ENCODE results near the gene DLG5. TPM values are rescaled to one million over a fixed set of nuclear protein-coding genes. Genes with fewer than 3 reads are reported as not detected.

Gene DLG5
- total RNA-seq, 1 donor from 2014 or later = 5.4 TPM

- H3K27ac Mint-ChIP-seq = no peak overlapping the region
- peaks cover under 1% of the 10 kb centered on the region for H3K36me3 Mint-ChIP-seq (ENCODE audit: low read depth)
- DNase-seq = no peak
Observed at GRCh38 chr10:77963901-77964300, 37.3 kb upstream of the DLG5 start.

GRCh38 chr10:77962350-77963146 lies 36.0 kb upstream of the DLG5 start:
- H3K9me3 Mint-ChIP-seq = peaks cover 5% of the 10 kb centered on the region
- H3K4me1 Mint-ChIP-seq = no peaks in the 10 kb centered on the region
- no peak overlapping the region for H3K27ac Mint-ChIP-seq
- DNase-seq = no peak
- intact Hi-C loops (cut with micrococcal nuclease) = no loop called here
- H3K4me3 Mint-ChIP-seq = no peak overlapping the region
- H3K27me3 Mint-ChIP-seq = no peaks in the 10 kb centered on the region
- H3K36me3 Mint-ChIP-seq (ENCODE audit: low read depth) = no peaks in the 10 kb centered on the region

More at GRCh38 chr10:77963901-77964300, 37.3 kb upstream of the DLG5 start:
- intact Hi-C loops (cut with micrococcal nuclease) = no loop called here
- H3K27me3 Mint-ChIP-seq = no peaks in the 10 kb centered on the region
- no peaks in the 10 kb centered on the region for H3K4me1 Mint-ChIP-seq
- H3K4me3 Mint-ChIP-seq = no peak overlapping the region
- H3K9me3 Mint-ChIP-seq = peaks cover 5% of the 10 kb centered on the region

GRCh38 chr10:77961668-77962067 lies 35.1 kb upstream of the DLG5 start:
- Mint-ChIP-seq H3K36me3 (ENCODE audit: low read depth) (no peaks in the 10 kb centered on the region), H3K4me1 (no peaks in the 10 kb centered on the region), H3K9me3 (peaks cover 5% of the 10 kb centered on the region), H3K27me3 (no peaks in the 10 kb centered on the region), H3K4me3 (no peak overlapping the region), H3K27ac (no peak overlapping the region)
- intact Hi-C loops (cut with micrococcal nuclease) = no loop called here
- no peak for DNase-seq

GRCh38 chr10:77960829-77961329 lies 34.3 kb upstream of the DLG5 start:
- H3K27ac Mint-ChIP-seq = no peak overlapping the region
- no peaks in the 10 kb centered on the region for H3K36me3 Mint-ChIP-seq (ENCODE audit: low read depth)
- intact Hi-C loops (cut with micrococcal nuclease) = no loop called here
- peaks cover 2% of the 10 kb centered on the region for H3K27me3 Mint-ChIP-seq
- peaks cover 8% of the 10 kb centered on the region for H3K9me3 Mint-ChIP-seq
- no peaks in the 10 kb centered on the region for H3K4me1 Mint-ChIP-seq
- H3K4me3 Mint-ChIP-seq = no peak overlapping the region
- DNase-seq = no peak

DNA sequence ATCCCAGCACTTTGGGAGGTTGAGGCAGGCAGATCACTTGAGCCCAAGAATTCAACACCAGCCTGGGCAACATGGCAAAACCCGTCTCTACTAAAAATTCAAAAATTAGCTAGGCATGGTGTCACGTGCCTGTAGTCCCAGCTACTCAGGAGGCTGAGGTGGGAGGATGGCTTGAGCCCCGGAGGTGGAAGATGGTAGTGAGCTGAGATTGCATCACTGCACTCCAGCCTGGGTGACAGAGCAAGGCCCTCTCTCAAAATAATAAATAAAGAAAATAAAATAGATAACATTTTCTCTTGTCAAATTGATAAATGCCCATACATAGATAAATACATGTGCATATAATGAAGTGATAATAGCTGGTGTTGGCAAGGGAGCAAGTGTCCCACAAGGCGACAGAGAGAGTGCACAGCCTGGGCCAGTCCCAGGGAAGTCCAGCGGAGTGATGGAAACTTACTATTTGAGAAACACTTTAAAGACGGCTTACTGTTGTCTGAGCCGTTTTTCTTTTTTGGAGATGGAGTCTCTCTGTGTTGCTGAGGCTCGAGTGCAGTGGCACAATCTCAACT lies 33.4 kb upstream of the DLG5 start:
- H3K9me3 Mint-ChIP-seq = peaks cover 7% of the 10 kb centered on the region
- no peak for DNase-seq
- H3K27me3 Mint-ChIP-seq = peaks cover 2% of the 10 kb centered on the region
- no peaks in the 10 kb centered on the region for H3K4me1 Mint-ChIP-seq
- no peak overlapping the region for H3K4me3 Mint-ChIP-seq
- no peak overlapping the region for H3K27ac Mint-ChIP-seq
- H3K36me3 Mint-ChIP-seq (ENCODE audit: low read depth) = no peaks in the 10 kb centered on the region
- intact Hi-C loops (cut with micrococcal nuclease) = no loop called here

DNA sequence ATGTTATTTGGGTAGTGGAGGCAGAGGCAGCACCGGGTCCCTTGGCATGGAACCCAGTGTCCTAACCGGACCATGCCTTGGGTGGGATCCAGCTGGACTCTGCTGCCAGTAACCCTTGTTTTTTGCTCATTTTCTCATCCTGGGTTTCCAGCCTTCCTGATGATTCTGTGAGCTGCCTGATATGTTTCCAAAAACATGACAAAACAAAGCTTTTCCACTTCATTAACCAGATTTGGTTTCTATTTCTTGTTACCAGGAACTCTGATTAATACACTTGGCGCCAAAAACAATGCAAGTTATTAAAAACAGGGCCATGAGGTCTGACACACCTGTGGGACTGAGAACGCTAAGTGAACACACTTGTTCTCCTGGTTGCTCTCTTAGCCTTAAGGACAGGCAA lies 32.8 kb upstream of the DLG5 start:
- no peaks in the 10 kb centered on the region for H3K36me3 Mint-ChIP-seq (ENCODE audit: low read depth)
- peaks cover 2% of the 10 kb centered on the region for H3K27me3 Mint-ChIP-seq
- no peak overlapping the region for H3K27ac Mint-ChIP-seq
- no peak overlapping the region for H3K4me3 Mint-ChIP-seq
- intact Hi-C loops (cut with micrococcal nuclease) = no loop called here
- peaks cover 3% of the 10 kb centered on the region for H3K9me3 Mint-ChIP-seq
- H3K4me1 Mint-ChIP-seq = no peaks in the 10 kb centered on the region
- no peak for DNase-seq

GRCh38 chr10:77955136-77955535 lies 28.6 kb upstream of the DLG5 start:
- H3K36me3 Mint-ChIP-seq (ENCODE audit: low read depth) = peaks cover 2% of the 10 kb centered on the region
- H3K4me3 Mint-ChIP-seq = no peak overlapping the region
- H3K27ac Mint-ChIP-seq = no peak overlapping the region
- peaks cover 9% of the 10 kb centered on the region for H3K9me3 Mint-ChIP-seq
- intact Hi-C loops (cut with micrococcal nuclease) = no loop called here
- DNase-seq = no peak
- no peaks in the 10 kb centered on the region for H3K4me1 Mint-ChIP-seq
- peaks cover 2% of the 10 kb centered on the region for H3K27me3 Mint-ChIP-seq

- Mint-ChIP-seq H3K27me3 (no peaks in the 10 kb centered on the region), H3K27ac (no peak overlapping the region), H3K4me3 (no peak overlapping the region), H3K9me3 (peaks cover 6% of the 10 kb centered on the region), H3K36me3 (ENCODE audit: low read depth) (peaks cover 2% of the 10 kb centered on the region), H3K4me1 (no peaks in the 10 kb centered on the region)
- DNase-seq = no peak
- intact Hi-C loops (cut with micrococcal nuclease) = no loop called here
Observed at GRCh38 chr10:77949167-77949566, 22.6 kb upstream of the DLG5 start.

DNA sequence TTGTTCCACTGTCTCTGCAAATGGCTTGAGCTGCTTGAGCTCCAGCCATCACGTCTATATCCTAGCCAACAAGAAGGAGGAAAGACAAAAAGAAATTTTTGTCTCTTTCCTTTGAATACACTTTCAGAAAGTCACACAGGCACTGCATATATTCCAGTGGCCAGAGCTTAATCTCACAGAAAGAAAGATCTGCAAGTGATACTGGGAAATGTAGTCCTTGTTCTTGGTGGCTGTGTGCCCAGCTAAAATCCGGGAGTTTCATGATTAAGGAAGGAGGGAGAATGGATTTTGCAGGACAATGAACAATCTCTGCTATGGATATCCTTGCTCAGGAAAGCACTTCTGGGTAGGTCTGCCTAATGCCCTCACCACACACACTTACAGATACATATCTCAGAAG lies 19.5 kb upstream of the DLG5 start:
- H3K27me3 Mint-ChIP-seq = peaks cover 2% of the 10 kb centered on the region
- intact Hi-C loops (cut with micrococcal nuclease) = no loop called here
- H3K4me3 Mint-ChIP-seq = no peak overlapping the region
- no peaks in the 10 kb centered on the region for H3K36me3 Mint-ChIP-seq (ENCODE audit: low read depth)
- H3K27ac Mint-ChIP-seq = no peak overlapping the region
- no peak for DNase-seq
- H3K4me1 Mint-ChIP-seq = no peaks in the 10 kb centered on the region
- peaks cover 6% of the 10 kb centered on the region for H3K9me3 Mint-ChIP-seq

- no peaks in the 10 kb centered on the region for H3K9me3 Mint-ChIP-seq
- peaks cover 2% of the 10 kb centered on the region for H3K27me3 Mint-ChIP-seq
- intact Hi-C loops (cut with micrococcal nuclease) = no loop called here
- no peak for DNase-seq
- H3K4me3 Mint-ChIP-seq = no peak overlapping the region
- no peaks in the 10 kb centered on the region for H3K36me3 Mint-ChIP-seq (ENCODE audit: low read depth)
- H3K27ac Mint-ChIP-seq = no peak overlapping the region
- H3K4me1 Mint-ChIP-seq = no peaks in the 10 kb centered on the region
Observed at GRCh38 chr10:77944519-77944918, 18.0 kb upstream of the DLG5 start.

- Mint-ChIP-seq H3K4me1 (no peaks in the 10 kb centered on the region), H3K9me3 (no peaks in the 10 kb centered on the region), H3K36me3 (ENCODE audit: low read depth) (no peaks in the 10 kb centered on the region), H3K4me3 (no peak overlapping the region), H3K27me3 (peaks cover 2% of the 10 kb centered on the region), H3K27ac (no peak overlapping the region)
- intact Hi-C loops (cut with micrococcal nuclease) = no loop called here
- no peak for DNase-seq
Observed at GRCh38 chr10:77943121-77943901, 16.8 kb upstream of the DLG5 start.

DNA sequence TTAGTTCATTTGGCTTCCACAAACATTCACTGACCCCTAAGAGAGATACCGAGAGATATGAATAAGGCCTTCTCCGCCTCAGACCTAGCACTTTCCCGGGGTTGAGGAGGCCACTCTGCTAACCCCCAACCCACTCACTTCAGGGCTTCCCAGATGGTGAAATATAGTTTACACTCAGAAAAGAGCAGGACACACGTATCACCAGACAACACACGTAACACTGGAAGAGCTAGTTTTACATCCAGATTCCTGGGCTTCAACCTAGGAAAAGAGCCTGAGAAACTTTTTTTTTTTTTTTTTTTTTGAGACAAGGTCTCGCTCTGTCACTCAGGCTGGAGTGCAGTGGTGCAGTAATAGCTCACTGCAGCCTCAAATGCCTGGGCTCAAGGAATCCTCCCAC lies 15.2 kb upstream of the DLG5 start:
- H3K4me3 Mint-ChIP-seq = no peak overlapping the region
- H3K9me3 Mint-ChIP-seq = no peaks in the 10 kb centered on the region
- DNase-seq = no peak
- intact Hi-C loops (cut with micrococcal nuclease) = no loop called here
- H3K36me3 Mint-ChIP-seq (ENCODE audit: low read depth) = no peaks in the 10 kb centered on the region
- H3K27ac Mint-ChIP-seq = no peak overlapping the region
- H3K4me1 Mint-ChIP-seq = no peaks in the 10 kb centered on the region
- peaks cover 2% of the 10 kb centered on the region for H3K27me3 Mint-ChIP-seq

DNA sequence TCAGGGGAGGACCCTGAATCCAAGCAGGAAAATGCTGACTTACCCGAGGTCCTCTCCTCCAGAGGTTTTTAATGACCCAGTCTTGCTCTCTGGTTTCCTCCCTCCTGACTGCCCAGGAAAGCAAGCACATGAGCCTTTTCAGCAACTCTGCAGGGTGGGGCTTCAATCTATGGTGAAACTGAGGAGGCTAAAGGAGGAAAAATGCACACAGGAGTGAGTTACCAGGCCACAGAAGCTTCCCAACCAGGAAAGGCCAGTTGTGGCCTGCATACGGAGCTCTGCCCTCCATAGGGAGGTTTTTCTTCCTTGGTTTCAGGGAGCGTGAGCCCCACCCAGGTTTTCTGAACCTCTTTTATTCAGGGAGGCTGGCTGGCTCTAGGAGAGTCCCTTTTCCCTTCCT lies 14.1 kb upstream of the DLG5 start:
- intact Hi-C loops (cut with micrococcal nuclease) = no loop called here
- no peak for DNase-seq
- Mint-ChIP-seq H3K4me3 (no peak overlapping the region), H3K27me3 (peaks cover 2% of the 10 kb centered on the region), H3K9me3 (no peaks in the 10 kb centered on the region), H3K27ac (no peak overlapping the region), H3K4me1 (no peaks in the 10 kb centered on the region), H3K36me3 (ENCODE audit: low read depth) (no peaks in the 10 kb centered on the region)

DNA sequence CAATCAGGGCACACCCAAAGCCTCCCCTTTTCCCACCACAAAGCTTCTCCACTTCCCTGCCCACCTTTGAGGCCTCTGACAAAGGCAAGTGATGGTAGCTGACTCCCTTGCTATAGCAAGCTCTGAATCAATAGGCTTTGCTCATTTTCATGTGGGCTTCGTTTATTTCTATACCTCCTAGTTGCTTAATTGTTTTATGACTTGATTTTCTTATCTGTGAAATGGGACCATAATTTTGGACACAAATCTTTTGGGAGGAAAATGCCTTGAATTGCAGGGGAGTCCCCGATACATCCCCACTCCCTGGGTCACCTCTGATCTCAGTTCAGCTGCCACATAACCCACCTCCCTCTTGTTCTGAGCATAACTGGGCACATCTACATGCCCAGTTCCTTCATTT lies 13.7 kb upstream of the DLG5 start:
- no peak overlapping the region for H3K27ac Mint-ChIP-seq
- H3K4me3 Mint-ChIP-seq = no peak overlapping the region
- no peaks in the 10 kb centered on the region for H3K9me3 Mint-ChIP-seq
- no peaks in the 10 kb centered on the region for H3K36me3 Mint-ChIP-seq (ENCODE audit: low read depth)
- peaks cover 2% of the 10 kb centered on the region for H3K27me3 Mint-ChIP-seq
- H3K4me1 Mint-ChIP-seq = no peaks in the 10 kb centered on the region
- DNase-seq = no peak
- intact Hi-C loops (cut with micrococcal nuclease) = no loop called here

Measured in activated CD4-positive, alpha-beta T cell treated with anti-CD3 and anti-CD28 coated beads, Interleukin-2, amount 10 ng/mL, durations not matched to agents 24 days and 14 days (primary cell).